Astrocyte (in vitro differentiated cells and primary cell): ENCODE results near the gene TMEM63A. TPM values are rescaled to one million over a fixed set of nuclear protein-coding genes. Genes with fewer than 3 reads are reported as not detected.

Experiments used
- DNase-seq: peaks from one replicate; pipeline ENCODE4 v3.0.0-alpha.2; 2010; ENCODE audit warnings: low read depth
- FAIRE-seq: peaks from 2 replicates; lab custom pipeline; 2011; peaks lifted over from hg19 to GRCh38; lab: Jason Lieb, UNC
- H2AFZ ChIP-seq: 2 replicates; pipeline ENCODE4 v1.6.0; 2012; ENCODE audit warnings: low read depth, low read length, inconsistent platforms
- H3K27ac ChIP-seq: 2 replicates; pipeline ENCODE4 v1.5.1; 2011; ENCODE audit warnings: low read depth, low read length, inconsistent platforms
- H3K27me3 ChIP-seq: 2 replicates; pipeline ENCODE4 v1.6.0; 2011; ENCODE audit warnings: low read length, inconsistent platforms; ENCODE audit not compliant: insufficient read depth
- H3K36me3 ChIP-seq: 2 replicates; pipeline ENCODE4 v1.5.1; 2011; ENCODE audit warnings: low read length, inconsistent platforms; ENCODE audit not compliant: insufficient read depth
- H3K4me1 ChIP-seq: 2 replicates; pipeline ENCODE4 v1.5.1; 2011; ENCODE audit warnings: low read length, inconsistent platforms; ENCODE audit not compliant: insufficient read depth
- H3K4me2 ChIP-seq: 2 replicates; pipeline ENCODE4 v1.6.0; 2012; ENCODE audit warnings: low read length, inconsistent platforms
- H3K4me3 ChIP-seq: 2 replicates; pipeline ENCODE4 v1.5.1; 2011; ENCODE audit warnings: low read depth, mild to moderate bottlenecking, low read length, inconsistent platforms; ENCODE audit not compliant: insufficient read depth
- H3K79me2 ChIP-seq: 2 replicates; pipeline ENCODE4 v1.6.0; 2012; ENCODE audit warnings: mild to moderate bottlenecking, low read length, inconsistent platforms; ENCODE audit not compliant: insufficient read depth
- H3K9ac ChIP-seq: 2 replicates; pipeline ENCODE4 v1.6.0; 2012; ENCODE audit warnings: mild to moderate bottlenecking, low read length, inconsistent platforms
- H3K9me3 ChIP-seq: 2 replicates; pipeline ENCODE4 v1.5.1; 2012; ENCODE audit warnings: low read depth, mild to moderate bottlenecking, low read length, inconsistent platforms; ENCODE audit not compliant: insufficient read depth
- H4K20me1 ChIP-seq: 2 replicates; pipeline ENCODE4 v1.6.0; 2012; ENCODE audit warnings: low read length, inconsistent platforms; ENCODE audit not compliant: insufficient read depth
- H3K27ac Mint-ChIP-seq: one replicate; pipeline ENCODE4 v1.8.0; 2021; ENCODE audit warnings: mild to moderate bottlenecking, mixed read lengths; ENCODE audit not compliant: unreplicated experiment
- H3K27me3 Mint-ChIP-seq: one replicate; pipeline ENCODE4 v1.8.0; 2021; ENCODE audit warnings: low read depth, mixed read lengths; ENCODE audit not compliant: unreplicated experiment
- H3K36me3 Mint-ChIP-seq: one replicate; pipeline ENCODE4 v1.8.0; 2021; ENCODE audit warnings: low read depth, mixed read lengths; ENCODE audit not compliant: unreplicated experiment
- H3K4me1 Mint-ChIP-seq: one replicate; pipeline ENCODE4 v1.8.0; 2021; ENCODE audit warnings: low read depth, mixed read lengths; ENCODE audit not compliant: unreplicated experiment
- H3K4me3 Mint-ChIP-seq: one replicate; pipeline ENCODE4 v1.8.0; 2021; ENCODE audit warnings: mild to moderate bottlenecking, moderate library complexity, mixed read lengths; ENCODE audit not compliant: unreplicated experiment
- H3K9me3 Mint-ChIP-seq: one replicate; pipeline ENCODE4 v1.8.0; 2021; ENCODE audit warnings: mild to moderate bottlenecking, mixed read lengths; ENCODE audit not compliant: unreplicated experiment
- EZH2 ChIP-seq: IDR thresholded peaks from 2 replicates; pipeline ENCODE4 v1.6.1; 2012; ENCODE audit warnings: mild to moderate bottlenecking, low read length, inconsistent platforms; ENCODE audit not compliant: insufficient read depth
- total RNA-seq: library from RNA; stranded (reverse); gene quantifications from 2 replicates; pipeline ENCODE4 v1.2.1, GENCODE V29; 2021
- TF ChIP-seq, protein P1 (sequence below): IDR thresholded peaks from 2 replicates; pipeline ENCODE4 v1.5.1; 2011; ENCODE audit warnings: low read depth, mild to moderate bottlenecking, inconsistent platforms, low read length, moderate library complexity; ENCODE audit not compliant: insufficient read depth

The TMEM63A gene
- total RNA-seq, 1 donor from 2014 or later, result 28.7 TPM

DNA sequence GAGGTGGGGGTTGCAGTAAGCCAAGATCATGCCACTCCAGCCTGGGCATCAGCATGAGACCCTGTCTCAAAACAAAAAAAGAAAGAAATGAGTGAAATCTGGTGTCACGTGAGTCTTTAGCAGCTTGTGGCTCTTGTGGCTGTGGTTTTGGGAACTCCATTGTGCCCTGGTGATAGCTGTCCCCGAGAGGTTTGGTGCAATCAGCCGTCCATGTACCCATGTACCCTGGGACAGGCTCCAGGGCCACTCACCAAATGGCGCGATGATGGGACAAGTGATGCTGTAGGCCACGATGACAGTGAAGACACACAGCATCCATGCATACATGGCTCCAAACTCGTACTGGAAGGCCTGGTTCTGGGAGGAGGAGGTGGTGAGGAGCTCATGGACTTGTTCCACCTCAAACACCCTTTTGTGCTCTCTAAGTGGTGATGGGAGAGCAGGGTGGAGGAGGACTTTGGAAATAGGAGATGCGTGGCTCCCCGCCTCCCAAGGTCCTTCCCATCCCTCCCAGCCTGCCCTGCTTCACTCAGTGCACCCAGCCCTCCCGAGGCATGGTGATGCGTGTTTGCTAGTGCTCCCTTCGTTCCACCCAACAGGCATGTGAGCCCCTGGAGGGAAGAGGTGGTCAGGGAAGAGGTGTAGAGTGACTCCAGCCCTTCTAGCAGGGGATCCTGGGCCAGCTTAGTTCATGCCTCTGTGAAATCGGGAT is 29.6 kb downstream of the TMEM63A start:
- peaks cover 2% of the 10 kb centered on the region for H3K36me3 ChIP-seq
- H3K27ac Mint-ChIP-seq, result no peak overlapping the region
- DNase-seq, result no peak

DNA sequence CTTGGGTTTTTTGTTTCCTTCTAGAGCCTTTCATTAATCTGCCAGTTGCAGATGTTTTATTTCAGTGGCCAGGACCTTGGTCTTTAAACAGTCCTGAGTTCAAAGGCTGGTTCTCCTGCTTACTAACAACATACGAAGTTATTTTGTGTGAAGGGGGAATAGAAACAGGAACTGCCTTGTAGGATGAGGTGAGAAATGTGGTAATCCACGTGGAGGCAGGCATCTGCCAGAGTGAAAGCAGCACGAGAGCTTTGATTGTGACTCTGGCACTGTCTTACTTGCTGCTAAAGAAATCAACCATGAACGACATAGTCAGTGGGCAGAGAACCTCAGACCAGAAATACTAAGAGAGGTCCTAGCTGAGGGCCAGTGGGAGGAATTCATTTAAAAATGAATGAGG is 30.4 kb downstream of the TMEM63A start:
- H4K20me1 ChIP-seq, result no peaks in the 10 kb centered on the region
- no peak overlapping the region for H3K9ac ChIP-seq
- DNase-seq (no peak), FAIRE-seq (no peak)
- no peak overlapping the region for H3K4me3 ChIP-seq
- Mint-ChIP-seq H3K4me1 (peaks cover 13% of the 10 kb centered on the region), H3K36me3 (peaks cover 40% of the 10 kb centered on the region), H3K4me3 (no peak overlapping the region), H3K9me3 (peaks cover 4% of the 10 kb centered on the region), H3K27ac (no peak overlapping the region), H3K27me3 (no peaks in the 10 kb centered on the region)
- no peaks in the 10 kb centered on the region for H3K79me2 ChIP-seq
- no peak overlapping the region for H2AFZ ChIP-seq
- H3K4me1 ChIP-seq, result no peaks in the 10 kb centered on the region
- TF ChIP-seq, protein P1, sequence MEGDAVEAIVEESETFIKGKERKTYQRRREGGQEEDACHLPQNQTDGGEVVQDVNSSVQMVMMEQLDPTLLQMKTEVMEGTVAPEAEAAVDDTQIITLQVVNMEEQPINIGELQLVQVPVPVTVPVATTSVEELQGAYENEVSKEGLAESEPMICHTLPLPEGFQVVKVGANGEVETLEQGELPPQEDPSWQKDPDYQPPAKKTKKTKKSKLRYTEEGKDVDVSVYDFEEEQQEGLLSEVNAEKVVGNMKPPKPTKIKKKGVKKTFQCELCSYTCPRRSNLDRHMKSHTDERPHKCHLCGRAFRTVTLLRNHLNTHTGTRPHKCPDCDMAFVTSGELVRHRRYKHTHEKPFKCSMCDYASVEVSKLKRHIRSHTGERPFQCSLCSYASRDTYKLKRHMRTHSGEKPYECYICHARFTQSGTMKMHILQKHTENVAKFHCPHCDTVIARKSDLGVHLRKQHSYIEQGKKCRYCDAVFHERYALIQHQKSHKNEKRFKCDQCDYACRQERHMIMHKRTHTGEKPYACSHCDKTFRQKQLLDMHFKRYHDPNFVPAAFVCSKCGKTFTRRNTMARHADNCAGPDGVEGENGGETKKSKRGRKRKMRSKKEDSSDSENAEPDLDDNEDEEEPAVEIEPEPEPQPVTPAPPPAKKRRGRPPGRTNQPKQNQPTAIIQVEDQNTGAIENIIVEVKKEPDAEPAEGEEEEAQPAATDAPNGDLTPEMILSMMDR, result no peak
- TF ChIP-seq EZH2, result no peak
- H3K27me3 ChIP-seq, result no peaks in the 10 kb centered on the region
- H3K4me2 ChIP-seq, result no peak overlapping the region
- no peaks in the 10 kb centered on the region for H3K9me3 ChIP-seq
- H3K27ac ChIP-seq, result no peak overlapping the region
- H3K36me3 ChIP-seq, result peaks cover 2% of the 10 kb centered on the region

More for the DNA sequence above, 29.6 kb downstream of the TMEM63A start:
- no peak overlapping the region for H3K9ac ChIP-seq
- peaks cover 13% of the 10 kb centered on the region for H3K4me1 Mint-ChIP-seq
- H3K27me3 Mint-ChIP-seq, result no peaks in the 10 kb centered on the region
- no peak overlapping the region for H3K4me2 ChIP-seq
- H4K20me1 ChIP-seq, result no peaks in the 10 kb centered on the region
- H3K27ac ChIP-seq, result no peak overlapping the region
- no peaks in the 10 kb centered on the region for H3K27me3 ChIP-seq
- peaks cover 4% of the 10 kb centered on the region for H3K9me3 Mint-ChIP-seq
- FAIRE-seq, result no peak
- H3K4me3 ChIP-seq, result no peak overlapping the region
- no peaks in the 10 kb centered on the region for H3K79me2 ChIP-seq
- no peak overlapping the region for H3K4me3 Mint-ChIP-seq
- no peaks in the 10 kb centered on the region for H3K4me1 ChIP-seq
- H2AFZ ChIP-seq, result no peak overlapping the region
- H3K9me3 ChIP-seq, result no peaks in the 10 kb centered on the region
- TF ChIP-seq, protein P1, result no peak
- no peak for TF ChIP-seq EZH2
- peaks cover 40% of the 10 kb centered on the region for H3K36me3 Mint-ChIP-seq

DNA sequence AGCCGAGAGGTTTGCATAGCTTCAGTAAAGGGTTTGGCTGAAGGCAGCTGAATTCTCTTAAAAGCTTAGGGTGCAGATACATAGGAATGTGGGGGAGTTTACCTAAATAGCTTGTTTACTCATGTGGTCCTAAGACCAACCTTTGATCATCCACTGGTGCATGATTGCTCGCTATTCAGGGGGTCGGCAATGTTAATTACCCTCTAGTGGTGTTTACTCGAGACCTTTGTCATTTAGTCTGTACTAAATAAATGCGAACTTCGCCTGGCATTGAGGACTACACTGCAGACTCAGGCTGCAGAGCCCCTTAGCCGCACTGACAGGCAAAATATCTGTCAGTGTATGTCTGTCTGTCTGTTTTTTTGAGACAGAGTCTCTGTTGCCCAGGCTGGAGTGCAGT is 31.8 kb downstream of the TMEM63A start:
- no peak overlapping the region for H3K4me3 Mint-ChIP-seq
- Histone ChIP-seq H3K27me3 (no peaks in the 10 kb centered on the region), H3K36me3 (peaks cover 2% of the 10 kb centered on the region), H3K9me3 (no peaks in the 10 kb centered on the region), H3K4me1 (no peaks in the 10 kb centered on the region), H4K20me1 (peaks cover 5% of the 10 kb centered on the region), H3K79me2 (no peaks in the 10 kb centered on the region), H3K4me2 (no peak overlapping the region), H3K27ac (no peak overlapping the region), H2AFZ (no peak overlapping the region), H3K4me3 (no peak overlapping the region), H3K9ac (no peak overlapping the region)
- no peak for DNase-seq
- H3K27ac Mint-ChIP-seq, result no peak overlapping the region
- FAIRE-seq, result no peak
- TF ChIP-seq, protein P1, result no peak
- TF ChIP-seq EZH2, result no peak
- peaks cover 4% of the 10 kb centered on the region for H3K9me3 Mint-ChIP-seq
- H3K27me3 Mint-ChIP-seq, result no peaks in the 10 kb centered on the region
- peaks cover 35% of the 10 kb centered on the region for H3K36me3 Mint-ChIP-seq
- H3K4me1 Mint-ChIP-seq, result peaks cover 13% of the 10 kb centered on the region
